ENCODE measurements around the gene SHROOM1. TPM values are rescaled to one million over a fixed set of nuclear protein-coding genes. Genes with fewer than 3 reads are reported as not detected.

Gene SHROOM1
- total RNA-seq, 4 donors from 2014 or later = 4.5 to 21.2 (median 13.1) TPM

- intact Hi-C loops (cut with DNase I) = no loop called here
- DNase-seq (ENCODE audit: extremely low spot score) = no peak
- H3K27ac ChIP-seq (replicated peaks in 1 of 4) = peak overlapping the region in 3 of 4 donors; percentile 65 to 80 (median 74)
- TF ChIP-seq POLR2AphosphoS5 (IDR thresholded peaks at IDR 0.05) (no peak), EP300 (IDR thresholded peaks at IDR 0.05) (no peak), CTCF (IDR thresholded peaks at IDR 0.05) (no peak), POLR2A (IDR thresholded peaks at IDR 0.05; ENCODE audit: low read depth) (no peak)
- H3K27me3 ChIP-seq = no peaks in the 10 kb centered on the region
- no peaks in the 10 kb centered on the region for H3K36me3 ChIP-seq
- H3K4me1 ChIP-seq = peaks cover 0 to 17% (median 16%) of the 10 kb centered on the region in 4 donors
- no peak overlapping the region for H3K4me3 ChIP-seq
- no peaks in the 10 kb centered on the region for H3K9me3 ChIP-seq
- 70% methylated on average over 1 of the region's 1 CpG for WGBS
Measured at GRCh38 chr5:132840896-132841295, 10.4 kb upstream of the SHROOM1 start.

- no peak for DNase-seq (ENCODE audit: extremely low spot score)
- TF ChIP-seq POLR2A (IDR thresholded peaks at IDR 0.05; ENCODE audit: low read depth) = no peak
- TF ChIP-seq CTCF (IDR thresholded peaks at IDR 0.05) = no peak
- TF ChIP-seq EP300 (IDR thresholded peaks at IDR 0.05) = no peak
- TF ChIP-seq POLR2AphosphoS5 (IDR thresholded peaks at IDR 0.05) = no peak
- H3K4me3 ChIP-seq = no peak overlapping the region
- peak overlapping the region; percentile 65 to 80 (median 70) for H3K27ac ChIP-seq (replicated peaks in 1 of 4)
- 83% methylated on average over 3 of the region's 3 CpGs for WGBS
- H3K4me1 ChIP-seq = peaks cover 0 to 17% (median 16%) of the 10 kb centered on the region in 4 donors
- H3K36me3 ChIP-seq = no peaks in the 10 kb centered on the region
- intact Hi-C loops (cut with DNase I) = no loop called here
- H3K27me3 ChIP-seq = no peaks in the 10 kb centered on the region
- no peaks in the 10 kb centered on the region for H3K9me3 ChIP-seq
Measured at GRCh38 chr5:132840313-132840712, 9.9 kb upstream of the SHROOM1 start.

GRCh38 chr5:132839426-132840301 is 9.2 kb upstream of the SHROOM1 start:
- peak in 1 of 2 donors; percentile 58 for TF ChIP-seq POLR2AphosphoS5 (IDR thresholded peaks at IDR 0.05)
- no peak for TF ChIP-seq EP300 (IDR thresholded peaks at IDR 0.05)
- TF ChIP-seq POLR2A (IDR thresholded peaks at IDR 0.05; ENCODE audit: low read depth) = no peak
- no peak for TF ChIP-seq CTCF (IDR thresholded peaks at IDR 0.05)
- peaks cover 0 to 17% (median 16%) of the 10 kb centered on the region in 4 donors for H3K4me1 ChIP-seq
- peak overlapping the region; percentile 65 to 80 (median 70) for H3K27ac ChIP-seq (replicated peaks in 1 of 4)
- H3K9me3 ChIP-seq = no peaks in the 10 kb centered on the region
- WGBS = 44% methylated on average over 8 of the region's 8 CpGs
- intact Hi-C loops (cut with DNase I) = no loop called here
- no peaks in the 10 kb centered on the region for H3K36me3 ChIP-seq
- DNase-seq (ENCODE audit: extremely low spot score) = no peak
- H3K4me3 ChIP-seq = no peak overlapping the region
- no peaks in the 10 kb centered on the region for H3K27me3 ChIP-seq

GRCh38 chr5:132838516-132839282 is 8.3 kb upstream of the SHROOM1 start:
- no peaks in the 10 kb centered on the region for H3K9me3 ChIP-seq
- no peak overlapping the region for H3K4me3 ChIP-seq
- intact Hi-C loops (cut with DNase I) = no loop called here
- peaks cover 0 to 17% (median 16%) of the 10 kb centered on the region in 4 donors for H3K4me1 ChIP-seq
- TF ChIP-seq EP300 (IDR thresholded peaks at IDR 0.05) = no peak
- TF ChIP-seq POLR2A (IDR thresholded peaks at IDR 0.05; ENCODE audit: low read depth) = no peak
- no peak for TF ChIP-seq CTCF (IDR thresholded peaks at IDR 0.05)
- no peak for TF ChIP-seq POLR2AphosphoS5 (IDR thresholded peaks at IDR 0.05)
- 81% methylated on average over 3 of the region's 3 CpGs for WGBS
- no peaks in the 10 kb centered on the region for H3K36me3 ChIP-seq
- no peak for DNase-seq (ENCODE audit: extremely low spot score)
- H3K27me3 ChIP-seq = no peaks in the 10 kb centered on the region
- peak overlapping the region; percentile 65 to 80 (median 70) for H3K27ac ChIP-seq (replicated peaks in 1 of 4)

All from esophagus muscularis mucosa (tissue), 4 donors.